ENCODE results near the gene PPRC1.
"Not testable (repeated sequence)": the region's sequence is repeated elsewhere in the genome, so short reads cannot be mapped to it uniquely, and the experiment has no call there.

- not testable (repeated sequence) for TF ChIP-seq POLR2A (IDR thresholded peaks at IDR 0.05; ENCODE audit: low read depth, low read length); TAF1 (IDR thresholded peaks at IDR 0.05; ENCODE audit: low read depth, low read length); POLR2AphosphoS5 (IDR thresholded peaks at IDR 0.05; ENCODE audit: low read depth, low read length); PAX5 (IDR thresholded peaks at IDR 0.05; ENCODE audit: insufficient read depth, low read length, severe bottlenecking)
Observed at GRCh38 chr10:102188941-102189898, 56.4 kb downstream of the PPRC1 start.
